Eye (tissue), 1 donor: ENCODE data around the gene CISD3.

Experiments used
- DNase-seq: peaks from one replicate; pipeline ENCODE4 v3.0.0-alpha.2; 2015

The CISD3 gene

DNA sequence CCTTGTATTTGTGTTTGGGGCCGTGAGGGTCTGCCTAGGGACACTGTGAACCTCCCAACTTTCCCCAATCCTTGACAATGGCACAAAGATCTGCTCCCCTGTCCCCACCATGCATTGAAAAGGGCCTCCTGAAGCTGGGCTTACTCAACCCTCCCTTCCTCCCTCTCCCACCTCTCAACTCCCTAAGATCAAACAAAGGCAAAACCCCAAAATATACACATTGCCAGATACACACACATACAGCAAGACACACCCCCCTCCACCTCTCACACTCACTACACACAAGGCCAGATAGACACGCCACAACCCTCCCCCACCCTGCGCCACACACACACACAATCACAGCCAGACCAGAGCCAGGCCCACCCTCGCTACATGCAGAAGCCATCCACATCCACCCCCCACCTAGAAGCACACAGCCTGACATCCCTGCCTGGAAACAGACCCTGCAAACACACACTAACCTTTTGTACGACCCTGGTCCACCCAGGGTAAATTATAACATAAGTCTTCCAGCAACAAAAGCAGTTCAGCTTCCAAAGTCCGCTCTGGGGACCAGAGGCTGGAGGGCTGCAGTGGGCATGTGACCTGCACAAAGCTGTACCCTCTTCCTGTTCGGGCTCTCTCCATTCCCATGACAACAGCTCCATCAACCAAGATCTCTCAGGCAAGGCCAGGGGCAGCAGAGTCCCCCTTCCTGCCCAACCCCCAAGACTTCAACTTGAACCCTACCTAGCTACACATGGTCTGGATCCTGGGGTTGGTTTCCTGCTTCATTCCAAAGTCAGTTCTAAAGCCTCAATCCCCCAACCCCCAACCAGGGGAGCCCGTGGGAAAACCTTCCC, 16.1 kb downstream of the CISD3 start:
- peak; percentile 62 for DNase-seq

DNA sequence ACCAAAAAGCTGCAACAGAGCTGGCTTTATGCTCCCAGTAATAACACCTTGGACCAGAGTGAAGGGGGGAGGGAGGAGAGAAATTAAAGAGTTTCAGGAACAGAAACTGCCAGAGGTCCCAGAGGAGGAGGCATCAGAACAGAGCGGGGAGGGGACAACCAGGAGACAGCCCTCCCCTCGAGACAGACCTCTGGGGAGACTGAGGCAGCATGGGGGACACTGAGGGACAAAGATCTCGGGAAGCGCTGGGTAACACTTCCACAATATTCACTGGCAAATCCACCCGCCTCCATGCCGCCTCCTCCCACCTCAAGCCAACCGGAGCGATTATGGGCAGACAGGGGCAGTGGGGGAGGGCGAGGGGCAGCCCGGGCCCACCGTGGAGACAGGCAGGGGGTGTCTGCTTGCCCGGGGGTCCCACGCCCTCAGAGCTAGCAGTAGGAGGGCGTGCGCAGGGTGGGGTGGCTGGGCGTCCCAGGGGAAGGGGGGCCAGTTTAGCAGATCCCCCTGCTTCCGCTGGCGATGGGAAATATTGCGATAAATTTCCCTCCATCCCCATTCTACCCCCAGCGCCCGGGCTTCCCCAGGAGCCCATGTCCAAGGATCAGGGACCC, 16.8 kb downstream of the CISD3 start:
- no peak for DNase-seq

DNA sequence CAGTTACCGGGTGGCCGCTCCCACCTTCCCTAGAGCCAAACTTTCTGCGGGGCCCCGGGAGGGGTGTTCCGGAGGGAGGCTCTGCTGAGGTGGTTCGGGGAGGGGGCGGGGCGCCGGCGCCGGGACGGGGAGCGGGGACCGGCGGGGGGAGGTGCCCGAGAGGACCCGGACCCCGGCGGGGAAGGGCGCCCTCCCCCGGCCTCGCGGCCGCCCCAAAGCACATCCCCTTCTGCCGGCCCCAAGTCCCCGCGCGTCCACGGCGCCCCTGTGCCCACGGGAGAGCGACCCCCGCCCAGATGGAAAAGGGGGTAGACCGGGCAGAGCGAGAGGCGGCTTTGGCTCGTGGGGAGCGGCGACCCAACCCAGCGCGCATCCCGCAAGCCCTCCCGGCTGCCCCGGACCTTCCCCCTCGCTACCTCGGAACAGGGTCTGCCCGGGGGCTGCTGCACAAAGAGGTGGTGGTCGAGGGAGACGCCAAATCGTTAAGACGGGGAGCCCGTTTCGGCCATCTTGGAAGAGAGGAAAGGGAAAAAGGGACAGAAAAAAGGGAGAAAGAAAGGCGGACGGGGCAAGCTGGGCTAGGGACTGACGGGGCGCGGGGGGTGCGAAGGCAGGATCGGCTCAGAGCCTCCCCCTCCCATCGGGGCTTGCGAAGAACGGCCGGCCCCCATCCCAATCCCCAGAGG, 17.5 kb downstream of the CISD3 start:
- peak; percentile 78 for DNase-seq

DNA sequence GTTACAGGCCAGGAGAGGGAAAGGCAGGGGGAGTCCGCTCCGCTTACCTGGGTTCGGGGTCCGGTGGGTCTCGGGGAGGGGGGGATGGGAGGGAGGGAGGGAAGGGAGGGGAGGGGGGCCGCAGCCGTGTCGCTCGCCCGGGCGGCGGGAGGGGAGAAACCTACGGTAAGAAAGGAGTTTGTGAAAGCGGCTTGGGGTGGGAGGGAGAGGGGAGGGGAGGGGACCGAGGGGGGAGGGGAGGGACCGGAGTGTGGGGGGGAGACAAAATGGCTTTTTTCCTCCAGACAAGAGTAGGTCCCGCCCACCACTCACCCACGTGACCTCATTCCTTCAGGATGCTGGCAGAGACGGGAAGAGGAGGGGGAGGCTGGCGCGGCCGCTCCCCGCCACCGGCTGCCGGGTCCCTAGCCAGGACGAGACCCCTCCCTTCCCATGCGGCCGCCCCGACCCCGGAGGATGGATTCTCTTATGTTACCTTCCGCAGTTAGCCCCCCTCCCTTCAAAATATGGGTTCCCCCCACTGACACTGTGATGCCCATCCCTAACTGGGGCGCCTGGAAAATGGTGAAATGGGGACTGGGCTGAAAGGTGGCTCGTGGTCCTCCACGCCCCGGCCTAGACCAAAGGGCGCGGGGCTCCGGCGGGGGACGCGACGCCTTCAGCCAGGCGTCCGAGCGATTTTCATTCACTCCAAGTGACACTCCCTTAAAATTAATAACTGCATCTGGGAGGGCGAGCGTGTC, 18.2 kb downstream of the CISD3 start, which contains the start of gene PCGF2:
Gene PCGF2 (minus strand): TSS at position 188 of the 743 bp plus-strand sequence. CDS start 7,934 bp downstream, outside the sequence.
- DNase-seq, result peak; percentile 98

DNA sequence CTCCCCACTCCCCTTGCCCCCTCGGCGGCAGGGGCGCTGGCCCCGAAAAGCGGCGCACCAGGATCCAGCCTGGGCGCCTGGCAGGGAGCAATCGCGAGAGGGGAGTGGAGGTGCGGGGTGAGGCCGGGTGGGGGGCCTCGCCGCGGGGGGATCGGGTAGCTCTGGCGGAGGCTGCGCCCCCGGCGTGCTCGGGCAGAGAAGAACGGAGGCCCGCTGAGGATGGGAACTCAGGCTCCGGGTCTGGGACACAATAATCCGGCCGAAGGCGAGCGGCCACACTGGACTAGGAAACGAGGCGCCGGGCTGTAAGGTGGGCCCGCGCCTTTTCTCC, 18.7 kb downstream of the CISD3 start:
- no peak for DNase-seq

DNA sequence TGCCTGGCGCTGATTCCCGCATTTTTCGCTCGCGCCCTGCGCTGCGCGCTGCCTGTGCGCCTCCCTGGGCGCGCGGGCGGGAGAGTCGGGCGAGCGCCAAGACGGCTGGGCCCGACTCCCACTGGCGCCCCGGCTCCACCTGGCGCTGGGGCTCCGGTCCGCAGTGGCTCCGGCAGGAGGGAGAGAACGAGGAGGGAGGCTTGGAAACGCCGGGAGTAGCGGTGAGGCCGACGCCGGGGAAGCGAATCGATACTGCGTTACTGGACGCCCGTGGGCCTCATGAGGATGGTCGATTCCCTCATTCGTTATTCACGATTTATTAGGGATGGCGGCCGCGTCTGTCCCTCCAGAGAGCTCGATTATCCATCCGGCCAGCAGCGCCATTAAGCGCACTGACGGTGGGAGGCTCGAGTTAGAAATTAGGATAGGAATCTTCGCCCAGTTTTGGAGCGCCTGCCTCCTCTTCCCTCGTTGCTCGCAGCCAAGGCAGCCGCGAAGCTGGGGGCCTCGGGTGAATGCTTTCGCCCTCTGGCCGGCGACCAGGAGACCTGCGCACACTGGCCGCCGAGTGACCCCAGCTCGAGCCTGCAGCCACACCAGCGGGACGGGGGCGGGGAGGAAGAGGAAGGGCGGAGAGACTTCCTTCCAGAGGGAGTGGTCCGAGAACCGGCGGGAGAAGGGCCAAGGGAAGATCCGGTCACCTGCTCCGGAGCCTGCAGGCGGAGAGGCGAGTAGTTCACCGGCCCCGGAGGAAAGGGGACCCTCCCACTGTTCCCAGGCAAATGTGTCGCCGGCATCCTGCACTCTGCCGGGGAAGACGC, 19.3 kb downstream of the CISD3 start:
- DNase-seq, result peak; percentile 92

DNA sequence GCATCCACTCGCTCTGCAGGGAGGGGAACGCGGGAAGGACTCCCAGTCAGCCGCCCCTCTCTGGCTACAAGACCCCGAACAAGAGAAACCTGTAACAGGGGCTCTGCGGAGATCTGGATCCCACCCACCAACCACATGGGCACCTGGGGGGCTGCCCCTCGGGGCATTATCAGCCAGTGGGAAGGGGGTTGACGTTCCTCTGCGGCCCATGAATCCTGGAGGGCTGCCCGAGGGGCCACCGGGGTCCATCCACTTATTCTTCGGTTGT, 19.8 kb downstream of the CISD3 start:
- DNase-seq, result no peak

DNA sequence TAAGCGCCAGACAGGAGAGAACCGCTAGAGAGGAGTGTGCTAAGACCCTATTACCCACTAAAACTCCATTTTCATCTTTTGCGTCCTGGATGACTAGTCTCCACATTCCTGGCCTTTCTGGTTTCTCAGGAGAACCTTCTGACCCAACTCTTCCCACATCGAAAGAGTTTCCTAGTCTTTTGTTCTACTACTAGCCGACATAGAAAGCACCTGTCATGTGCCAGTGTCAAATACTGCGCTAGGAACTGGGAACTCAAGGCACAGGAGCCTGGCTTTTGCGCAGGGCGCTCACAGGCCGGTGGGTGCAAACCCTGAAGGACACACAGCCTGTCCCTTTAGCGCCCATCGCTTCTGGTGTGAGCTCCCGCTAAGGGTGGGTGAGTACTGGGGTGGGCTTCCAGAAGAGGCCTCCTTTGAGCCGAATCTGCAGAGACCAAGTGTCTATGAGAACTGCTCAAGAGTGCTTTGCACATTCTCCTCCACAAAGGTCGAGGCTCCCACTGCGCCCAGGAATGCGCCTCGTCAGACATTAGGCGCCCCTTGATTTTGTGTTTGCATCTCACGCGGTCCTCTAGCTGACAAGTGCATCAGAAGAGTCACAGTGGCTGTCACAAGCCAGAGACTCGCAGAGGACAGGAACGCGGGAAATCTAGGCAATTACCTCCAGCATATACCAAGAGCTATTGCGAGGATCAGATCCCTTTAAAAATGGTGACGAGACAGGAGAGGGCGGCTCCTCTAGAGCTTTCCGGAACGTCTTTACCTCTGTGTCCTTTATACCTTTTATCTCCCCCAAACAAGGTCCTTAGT, 20.4 kb downstream of the CISD3 start:
- DNase-seq, result peak; percentile 62

DNA sequence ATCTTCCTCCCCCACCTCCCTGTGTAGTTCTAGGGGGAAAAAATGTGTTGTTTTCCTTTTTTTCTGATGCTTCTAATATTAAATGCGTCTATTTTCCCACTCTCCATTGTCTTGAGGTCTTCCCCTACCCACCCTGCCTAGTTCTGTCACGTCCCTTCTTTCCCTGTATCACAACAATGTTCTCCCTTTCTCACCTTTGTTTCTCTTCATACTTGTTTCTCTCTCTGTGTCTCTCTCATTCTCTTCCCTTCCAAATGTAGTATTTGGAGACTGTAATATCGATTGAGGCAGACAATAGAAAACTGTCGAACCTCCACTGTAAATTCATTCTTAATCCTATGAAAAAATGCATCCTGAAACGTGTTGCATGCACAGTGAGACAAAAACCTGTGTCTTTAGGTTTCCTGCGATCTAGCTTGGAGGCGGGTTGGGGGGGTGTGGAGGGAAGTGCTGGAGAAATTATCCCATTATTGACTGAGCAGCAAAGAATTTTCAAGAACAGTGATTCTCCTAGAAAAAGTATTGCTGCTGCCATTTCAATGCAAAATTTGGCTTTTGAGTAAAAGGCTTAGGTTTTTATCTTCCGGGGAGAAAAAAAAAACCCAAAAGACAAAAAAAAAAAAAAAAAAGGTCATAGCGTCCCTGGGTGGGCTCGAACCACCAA, 21.1 kb downstream of the CISD3 start:
- no peak for DNase-seq

DNA sequence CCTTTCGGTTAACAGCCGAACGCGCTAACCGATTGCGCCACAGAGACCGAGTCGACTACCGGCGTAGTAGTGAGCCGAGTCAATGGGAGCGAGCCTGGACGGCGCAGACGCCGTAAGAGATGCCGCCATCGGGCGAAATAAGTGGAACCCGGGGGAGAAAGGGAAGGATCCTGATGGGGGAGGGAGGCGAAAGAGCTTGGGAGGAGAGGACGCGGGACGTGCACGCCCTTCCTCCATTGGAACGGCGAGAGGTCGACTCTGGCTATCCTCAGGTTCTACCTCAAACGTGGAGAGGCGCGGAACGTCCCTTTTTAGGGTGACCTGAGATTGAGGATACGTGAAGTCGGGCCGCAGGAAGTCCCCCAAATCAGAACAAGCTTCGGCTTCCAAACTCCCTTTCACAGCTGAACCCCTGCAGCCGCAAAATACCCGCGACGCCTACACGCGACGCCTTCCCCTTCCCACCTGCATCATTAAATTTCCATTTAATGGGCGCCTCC, 21.7 kb downstream of the CISD3 start:
- peak; percentile 97 for DNase-seq

DNA sequence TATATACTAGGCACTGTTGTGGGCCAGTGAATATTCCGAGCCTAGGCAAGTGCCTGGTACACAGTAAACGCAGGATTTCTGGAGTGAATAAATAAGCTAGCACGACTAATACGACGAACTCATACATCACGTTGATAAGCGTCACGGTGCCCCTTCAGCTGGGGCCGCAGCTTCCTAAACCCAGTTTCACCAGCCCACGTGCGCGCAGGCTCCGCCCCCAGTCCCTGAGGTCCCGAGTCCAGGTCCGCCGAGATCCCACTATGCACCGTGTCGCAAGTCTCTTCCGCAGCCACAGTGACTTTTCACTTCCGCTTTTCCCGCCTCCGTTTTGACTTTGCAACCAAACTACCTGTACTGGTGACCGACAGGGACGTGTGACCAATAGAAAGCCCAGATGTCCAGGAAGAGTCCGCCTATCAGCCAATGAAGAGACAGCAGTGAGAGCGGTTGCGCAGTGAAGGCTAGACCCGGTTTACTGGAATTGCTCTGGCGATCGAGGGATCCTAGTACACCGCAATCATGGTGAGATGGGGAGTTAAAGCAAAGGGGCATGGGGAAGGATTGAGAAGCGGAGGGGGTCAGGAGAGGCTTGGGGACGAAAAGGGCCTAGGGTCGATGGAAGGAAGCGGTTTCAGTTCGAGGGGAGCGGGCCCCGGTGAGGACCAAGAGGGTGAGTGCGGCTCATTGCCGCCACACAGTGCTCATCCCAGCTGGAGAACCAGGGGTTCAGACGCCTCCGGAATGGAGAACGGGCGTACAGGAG, 22.3 kb downstream of the CISD3 start, which contains the start of gene PSMB3:
Gene PSMB3 (plus strand): TSS at position 434 of the 763 bp plus-strand sequence. CDS start 86 bp downstream, at position 520.
- peak; percentile 99 for DNase-seq

DNA sequence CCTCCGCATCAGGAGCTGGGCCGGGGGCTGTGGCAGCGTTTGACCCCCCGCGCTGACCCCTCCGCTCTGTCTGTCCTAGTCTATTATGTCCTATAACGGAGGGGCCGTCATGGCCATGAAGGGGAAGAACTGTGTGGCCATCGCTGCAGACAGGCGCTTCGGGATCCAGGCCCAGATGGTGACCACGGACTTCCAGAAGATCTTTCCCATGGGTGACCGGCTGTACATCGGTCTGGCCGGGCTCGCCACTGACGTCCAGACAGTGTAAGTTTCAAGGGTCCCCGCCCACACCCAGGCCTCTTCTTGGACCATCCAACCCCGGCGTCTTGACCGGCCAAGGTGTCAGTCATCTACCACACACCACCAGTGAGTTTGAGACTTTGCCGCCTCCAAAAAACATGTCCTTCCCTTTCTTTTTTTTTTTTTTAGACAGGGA, 22.9 kb downstream of the CISD3 start:
- no peak for DNase-seq

DNA sequence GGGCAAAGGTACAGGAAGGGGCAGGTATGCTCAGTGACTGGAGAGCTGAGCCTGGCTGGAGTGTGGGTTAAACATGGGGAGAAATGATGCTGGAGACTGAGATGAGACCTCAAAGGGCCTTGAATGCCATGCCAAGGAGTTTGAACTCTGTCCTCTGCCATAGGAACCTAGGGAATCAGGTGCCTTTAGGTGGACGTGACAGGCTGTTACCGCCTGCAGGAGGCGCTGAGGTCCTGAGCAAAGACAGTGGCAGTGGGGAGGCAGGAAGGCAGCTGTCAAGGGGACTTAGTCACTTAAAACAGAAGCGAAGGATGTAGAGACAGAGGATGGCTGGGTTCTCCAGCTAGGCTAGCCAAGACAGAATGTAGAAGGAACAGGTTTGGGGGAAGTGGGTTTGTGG, 31.5 kb downstream of the CISD3 start:
- DNase-seq, result no peak

DNA sequence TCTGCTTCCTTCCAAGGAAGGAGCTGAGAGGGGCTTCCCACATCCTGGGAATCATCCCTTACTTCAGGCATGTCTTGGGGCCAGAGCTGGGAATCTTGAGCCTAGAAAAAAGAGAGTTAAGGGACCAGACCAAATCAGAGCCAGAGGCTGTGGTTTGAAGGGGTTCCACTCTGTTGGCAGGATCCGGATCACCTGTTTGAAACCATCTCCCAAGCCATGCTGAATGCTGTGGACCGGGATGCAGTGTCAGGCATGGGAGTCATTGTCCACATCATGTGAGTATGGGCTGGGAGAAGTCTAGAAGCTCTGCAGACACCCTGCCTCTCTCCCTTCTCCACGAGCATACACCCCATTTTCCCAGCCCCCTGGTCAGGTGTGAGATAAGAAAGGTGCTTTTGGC, 32.1 kb downstream of the CISD3 start:
- no peak for DNase-seq

DNA sequence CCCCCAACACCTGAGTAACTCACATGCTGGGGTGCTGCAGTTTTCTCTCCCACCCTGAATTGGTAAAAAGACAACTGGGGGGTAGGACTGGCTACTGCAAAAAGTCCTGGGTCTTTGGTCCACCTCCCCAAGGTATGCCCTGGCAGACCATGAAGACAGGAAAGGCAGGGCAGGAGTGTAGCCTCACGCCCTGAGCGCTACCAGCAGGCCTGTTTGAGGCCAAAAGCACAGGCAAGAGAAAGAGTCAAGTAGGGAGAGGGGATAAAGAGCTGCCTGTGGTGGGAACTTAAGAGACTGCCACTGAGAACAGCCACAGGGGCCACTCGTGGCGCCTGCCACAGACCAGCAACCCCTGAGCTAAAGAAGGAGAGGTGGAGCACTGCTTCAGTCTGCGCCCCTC, 36.2 kb downstream of the CISD3 start:
- no peak for DNase-seq

DNA sequence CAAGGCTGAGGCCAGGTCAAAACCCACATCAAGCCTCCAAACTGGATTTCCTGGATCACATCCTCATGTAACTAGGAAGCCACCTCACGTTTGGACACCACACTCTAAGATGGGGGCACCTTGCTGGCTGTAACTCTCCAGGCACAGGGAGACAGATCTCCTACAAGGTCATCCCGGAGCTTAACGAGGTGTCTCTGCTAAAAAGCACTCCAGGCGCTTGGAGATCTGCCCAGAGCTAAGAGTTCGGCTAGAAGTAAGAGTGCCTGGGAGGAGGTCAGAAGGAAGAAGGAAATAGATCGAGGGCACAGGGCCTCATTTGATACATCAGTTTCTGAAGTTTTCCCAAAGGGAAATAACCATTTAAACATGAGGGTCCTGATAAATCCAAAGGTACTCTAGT, 38.3 kb downstream of the CISD3 start:
- DNase-seq, result no peak

DNA sequence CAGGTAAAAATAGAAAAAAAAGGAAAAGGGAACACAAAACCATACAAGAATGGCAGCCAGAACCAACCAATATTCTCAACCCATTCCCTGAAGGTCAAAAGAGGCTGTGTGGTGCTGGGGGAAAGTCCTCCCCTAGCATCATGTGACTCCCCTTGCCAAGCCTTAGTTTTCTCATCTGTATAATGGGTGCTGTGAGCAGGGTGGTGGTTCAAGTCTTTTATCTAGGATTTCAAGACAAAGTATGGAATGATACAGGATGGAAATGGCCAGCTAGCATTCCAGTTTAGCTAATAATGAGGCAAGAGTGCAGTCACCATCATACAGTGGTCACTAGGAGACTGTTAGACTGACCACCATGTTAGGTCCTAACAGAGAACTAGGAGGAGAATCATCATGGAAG, 43.1 kb downstream of the CISD3 start:
- DNase-seq, result no peak

DNA sequence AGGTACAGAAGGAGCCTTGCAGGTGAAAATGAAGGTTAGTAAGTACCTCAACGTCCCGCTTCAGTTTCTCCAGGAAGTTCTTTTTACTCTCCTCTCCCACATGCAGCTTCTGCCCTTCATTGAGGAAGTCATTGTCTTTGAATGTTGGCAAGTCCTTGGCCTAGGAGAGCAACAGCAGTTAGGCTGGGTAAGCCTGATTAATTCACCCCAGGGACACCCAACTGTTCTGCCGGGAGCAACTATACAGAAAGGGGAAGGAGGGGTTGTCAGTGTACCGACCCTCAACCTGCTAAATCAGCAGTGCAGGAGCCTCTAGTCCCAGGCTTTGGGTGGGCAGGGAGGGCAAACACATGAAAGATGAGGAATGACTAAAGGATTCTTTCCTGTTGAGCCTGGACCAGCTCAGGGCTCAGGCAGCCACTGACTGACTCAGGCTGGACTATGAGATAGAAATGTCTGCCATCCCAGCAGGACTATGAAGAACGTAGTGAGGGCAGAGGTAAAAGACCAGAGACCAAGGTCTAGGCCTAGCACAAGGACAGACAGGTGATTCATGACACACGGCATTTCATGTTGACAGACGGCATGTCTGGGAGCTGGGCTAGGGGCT, 47.6 kb downstream of the CISD3 start:
- DNase-seq, result no peak

DNA sequence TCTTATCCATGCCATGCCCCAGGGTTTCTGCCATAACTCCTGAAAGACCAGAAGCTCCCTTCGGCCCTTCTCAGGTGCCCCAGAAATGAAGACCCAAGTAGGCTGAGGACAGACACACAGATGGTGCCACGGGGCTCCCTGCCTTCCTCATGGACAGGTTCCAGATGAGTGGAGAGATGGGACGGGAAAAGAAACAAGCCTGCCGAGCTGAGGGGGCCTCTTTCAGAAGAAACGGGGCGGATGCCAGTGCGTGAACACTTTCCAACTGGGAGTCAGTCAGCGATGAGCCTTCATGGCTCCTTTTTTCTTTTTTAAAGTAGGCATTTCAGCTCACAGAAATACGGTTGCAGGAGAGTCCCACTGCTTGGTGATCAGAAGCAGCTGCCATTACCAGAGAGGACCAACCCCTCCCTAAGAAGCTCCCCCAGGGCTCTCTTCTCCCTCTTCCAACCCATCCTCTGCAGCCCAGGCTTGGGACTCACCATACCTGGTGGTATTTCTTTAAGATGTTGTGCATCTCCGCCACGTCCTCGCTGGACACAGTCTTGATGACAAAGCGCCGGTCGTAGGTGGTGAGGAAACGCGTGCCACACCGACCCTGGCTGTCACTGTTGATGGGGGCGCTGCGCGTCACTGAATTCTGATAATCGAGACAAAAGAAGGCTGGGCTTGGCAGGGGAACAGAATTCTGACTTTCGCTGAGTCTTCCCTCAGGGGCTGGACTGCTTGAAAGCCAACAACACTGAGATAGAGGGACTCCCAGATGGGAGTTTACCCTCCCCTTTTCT, 50.0 kb downstream of the CISD3 start:
- DNase-seq, result no peak
